ENCODE results near the gene MEIS2. TPM values are rescaled to one million over a fixed set of nuclear protein-coding genes. Genes with fewer than 3 reads are reported as not detected.

Gene MEIS2
- total RNA-seq, 1 donor: 17.7 TPM

DNA sequence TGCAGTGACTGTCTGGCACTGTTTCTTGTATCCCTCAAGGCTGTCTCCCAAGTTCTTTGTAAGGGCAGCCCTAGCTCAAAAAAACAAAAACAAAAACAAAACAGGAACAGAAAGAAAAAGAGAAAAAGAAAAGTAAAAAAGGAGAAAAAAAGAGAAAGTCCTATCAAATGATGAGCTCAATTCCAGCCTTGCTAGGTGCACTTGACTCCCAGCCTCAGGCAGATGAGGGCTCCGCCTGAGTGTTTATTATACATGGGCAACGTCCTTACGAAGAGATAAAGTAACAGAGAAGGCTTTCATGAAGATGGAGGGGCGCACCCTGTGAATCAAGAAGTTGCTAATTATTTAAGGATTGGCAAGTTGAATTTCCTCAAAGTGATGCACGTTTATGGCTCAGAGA is 175.3 kb downstream of the MEIS2 start:
- TF ChIP-seq, protein P1, sequence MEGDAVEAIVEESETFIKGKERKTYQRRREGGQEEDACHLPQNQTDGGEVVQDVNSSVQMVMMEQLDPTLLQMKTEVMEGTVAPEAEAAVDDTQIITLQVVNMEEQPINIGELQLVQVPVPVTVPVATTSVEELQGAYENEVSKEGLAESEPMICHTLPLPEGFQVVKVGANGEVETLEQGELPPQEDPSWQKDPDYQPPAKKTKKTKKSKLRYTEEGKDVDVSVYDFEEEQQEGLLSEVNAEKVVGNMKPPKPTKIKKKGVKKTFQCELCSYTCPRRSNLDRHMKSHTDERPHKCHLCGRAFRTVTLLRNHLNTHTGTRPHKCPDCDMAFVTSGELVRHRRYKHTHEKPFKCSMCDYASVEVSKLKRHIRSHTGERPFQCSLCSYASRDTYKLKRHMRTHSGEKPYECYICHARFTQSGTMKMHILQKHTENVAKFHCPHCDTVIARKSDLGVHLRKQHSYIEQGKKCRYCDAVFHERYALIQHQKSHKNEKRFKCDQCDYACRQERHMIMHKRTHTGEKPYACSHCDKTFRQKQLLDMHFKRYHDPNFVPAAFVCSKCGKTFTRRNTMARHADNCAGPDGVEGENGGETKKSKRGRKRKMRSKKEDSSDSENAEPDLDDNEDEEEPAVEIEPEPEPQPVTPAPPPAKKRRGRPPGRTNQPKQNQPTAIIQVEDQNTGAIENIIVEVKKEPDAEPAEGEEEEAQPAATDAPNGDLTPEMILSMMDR (IDR thresholded peaks at IDR 0.05; ENCODE audit: extremely low read depth, low read depth, low read length): no peak
- Histone ChIP-seq H4K20me1 (ENCODE audit: insufficient read depth, low read length) (no peaks in the 10 kb centered on the region), H2AFZ (ENCODE audit: low read length) (no peak overlapping the region), H3K36me3 (ENCODE audit: insufficient read depth, low read length) (no peaks in the 10 kb centered on the region), H3K4me2 (ENCODE audit: insufficient read depth, low read length) (no peak overlapping the region), H3K79me2 (ENCODE audit: insufficient read depth, low read length) (no peaks in the 10 kb centered on the region), H3K4me1 (ENCODE audit: insufficient read depth, low read length) (no peaks in the 10 kb centered on the region), H3K9me3 (ENCODE audit: low read depth, low read length) (no peaks in the 10 kb centered on the region), H3K27me3 (ENCODE audit: insufficient read depth, low read length) (no peaks in the 10 kb centered on the region), H3K27ac (ENCODE audit: low read depth, low read length) (no peak overlapping the region), H3K4me3 (ENCODE audit: insufficient read depth, low read length) (no peak overlapping the region)
- DNase-seq (ENCODE audit: insufficient read length, low spot score, missing footprints): no peak

DNA sequence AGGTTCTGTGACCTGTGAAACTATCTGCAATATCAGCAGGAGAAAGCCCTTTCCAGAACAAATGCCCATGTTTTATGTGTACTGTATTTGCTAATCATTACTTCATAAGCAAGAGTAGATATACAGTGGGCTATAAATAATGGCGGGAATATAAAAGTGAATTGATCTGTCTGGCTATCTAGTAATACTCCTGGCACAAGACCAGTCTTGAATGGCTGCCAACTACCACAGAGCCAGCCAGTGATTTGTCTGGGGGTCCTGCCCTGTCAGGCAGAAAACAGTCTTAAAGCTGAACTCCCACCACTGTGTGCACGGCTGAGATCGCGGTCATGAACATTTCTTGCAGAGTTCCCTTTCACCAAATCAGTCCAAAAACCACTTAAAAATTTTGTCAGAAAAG is 176.3 kb downstream of the MEIS2 start:
- no peak overlapping the region for H2AFZ ChIP-seq (ENCODE audit: low read length)
- H3K4me1 ChIP-seq (ENCODE audit: insufficient read depth, low read length): no peaks in the 10 kb centered on the region
- no peaks in the 10 kb centered on the region for H3K36me3 ChIP-seq (ENCODE audit: insufficient read depth, low read length)
- no peaks in the 10 kb centered on the region for H3K27me3 ChIP-seq (ENCODE audit: insufficient read depth, low read length)
- H3K27ac ChIP-seq (ENCODE audit: low read depth, low read length): no peak overlapping the region
- H3K79me2 ChIP-seq (ENCODE audit: insufficient read depth, low read length): no peaks in the 10 kb centered on the region
- H3K4me3 ChIP-seq (ENCODE audit: insufficient read depth, low read length): no peak overlapping the region
- H4K20me1 ChIP-seq (ENCODE audit: insufficient read depth, low read length): no peaks in the 10 kb centered on the region
- no peak for DNase-seq (ENCODE audit: insufficient read length, low spot score, missing footprints)
- TF ChIP-seq, protein P1 (IDR thresholded peaks at IDR 0.05; ENCODE audit: extremely low read depth, low read depth, low read length): no peak
- no peak overlapping the region for H3K4me2 ChIP-seq (ENCODE audit: insufficient read depth, low read length)
- no peaks in the 10 kb centered on the region for H3K9me3 ChIP-seq (ENCODE audit: low read depth, low read length)

DNA sequence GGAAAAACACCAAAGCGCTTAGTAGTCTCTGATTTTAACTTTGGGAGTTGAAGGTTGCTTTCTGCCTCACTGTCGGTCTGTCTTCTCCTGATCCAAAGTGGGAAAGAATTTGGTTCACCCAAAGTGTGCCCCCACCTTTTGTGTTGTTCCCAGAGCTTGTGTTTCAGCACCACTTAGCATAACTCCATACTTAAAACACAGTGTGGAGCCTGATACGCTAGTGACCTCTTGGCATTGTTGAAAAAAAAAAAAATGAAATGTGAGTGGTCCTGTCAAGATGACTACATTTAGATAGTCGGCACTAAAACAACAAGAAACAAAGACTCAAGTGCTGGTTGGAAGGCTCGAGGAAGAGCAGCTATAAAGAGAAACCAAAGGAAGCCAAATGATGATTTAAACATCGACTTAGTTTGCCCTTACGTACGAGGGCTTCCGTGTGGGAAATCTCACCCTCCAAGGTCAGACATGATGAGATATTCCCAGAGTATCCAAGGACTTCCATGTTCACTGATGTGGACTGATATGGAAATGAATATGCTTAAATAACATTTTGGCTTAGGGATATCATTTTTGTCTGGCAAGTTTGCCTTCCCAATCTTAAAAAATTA is 178.8 kb downstream of the MEIS2 start:
- no peaks in the 10 kb centered on the region for H3K79me2 ChIP-seq (ENCODE audit: insufficient read depth, low read length)
- no peak for DNase-seq (ENCODE audit: insufficient read length, low spot score, missing footprints)
- no peaks in the 10 kb centered on the region for H3K36me3 ChIP-seq (ENCODE audit: insufficient read depth, low read length)
- H2AFZ ChIP-seq (ENCODE audit: low read length): no peak overlapping the region
- H4K20me1 ChIP-seq (ENCODE audit: insufficient read depth, low read length): no peaks in the 10 kb centered on the region
- H3K27me3 ChIP-seq (ENCODE audit: insufficient read depth, low read length): no peaks in the 10 kb centered on the region
- no peaks in the 10 kb centered on the region for H3K9me3 ChIP-seq (ENCODE audit: low read depth, low read length)
- no peak overlapping the region for H3K4me2 ChIP-seq (ENCODE audit: insufficient read depth, low read length)
- H3K27ac ChIP-seq (ENCODE audit: low read depth, low read length): no peak overlapping the region
- no peak overlapping the region for H3K4me3 ChIP-seq (ENCODE audit: insufficient read depth, low read length)
- no peaks in the 10 kb centered on the region for H3K4me1 ChIP-seq (ENCODE audit: insufficient read depth, low read length)
- TF ChIP-seq, protein P1 (IDR thresholded peaks at IDR 0.05; ENCODE audit: extremely low read depth, low read depth, low read length): no peak

DNA sequence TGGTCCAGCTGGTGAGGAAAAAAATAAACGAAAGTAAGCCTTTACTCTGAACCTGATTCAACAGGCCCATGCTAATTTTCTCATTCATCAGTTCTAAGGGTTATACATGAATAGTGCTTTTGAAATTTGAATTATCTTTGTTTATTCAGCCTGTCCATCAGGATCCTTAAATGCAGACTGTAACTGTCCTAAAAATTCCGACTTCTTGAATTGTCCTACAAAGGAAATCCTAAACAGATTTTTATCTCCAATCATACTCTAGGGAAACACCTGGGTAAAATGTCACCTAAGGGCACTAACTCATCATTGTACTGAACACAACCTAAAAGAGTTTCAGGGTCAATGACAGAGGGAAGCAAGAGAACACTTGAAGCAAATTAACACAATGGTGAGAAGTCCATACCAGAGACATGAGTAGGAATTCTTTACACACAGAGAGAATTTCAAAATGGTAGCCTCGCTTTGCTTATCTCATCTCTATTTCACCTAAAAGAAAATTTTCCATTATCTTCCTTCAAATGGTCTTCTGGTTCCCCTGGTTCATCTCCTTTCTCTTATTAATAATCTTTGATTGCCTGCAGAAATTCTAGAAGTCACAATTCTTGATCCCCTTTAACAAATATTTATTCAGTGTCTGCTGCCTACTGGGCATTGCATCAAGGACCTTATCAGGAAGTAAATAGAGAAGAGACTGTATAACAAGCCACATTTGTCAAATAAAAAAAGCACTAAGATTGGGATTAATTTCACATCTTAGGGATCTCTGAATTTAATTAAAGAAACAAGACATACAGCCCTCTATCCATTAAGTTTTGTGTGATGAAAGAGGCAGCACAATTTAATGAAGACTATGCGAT is 182.7 kb downstream of the MEIS2 start:
- H3K79me2 ChIP-seq (ENCODE audit: insufficient read depth, low read length): no peaks in the 10 kb centered on the region
- no peak for DNase-seq (ENCODE audit: insufficient read length, low spot score, missing footprints)
- H4K20me1 ChIP-seq (ENCODE audit: insufficient read depth, low read length): no peaks in the 10 kb centered on the region

More for the DNA sequence above, 182.7 kb downstream of the MEIS2 start:
- Histone ChIP-seq H3K27ac (ENCODE audit: low read depth, low read length) (no peak overlapping the region), H3K4me2 (ENCODE audit: insufficient read depth, low read length) (no peak overlapping the region), H3K27me3 (ENCODE audit: insufficient read depth, low read length) (no peaks in the 10 kb centered on the region), H3K4me3 (ENCODE audit: insufficient read depth, low read length) (no peak overlapping the region), H2AFZ (ENCODE audit: low read length) (no peak overlapping the region), H3K9me3 (ENCODE audit: low read depth, low read length) (no peaks in the 10 kb centered on the region), H3K36me3 (ENCODE audit: insufficient read depth, low read length) (no peaks in the 10 kb centered on the region), H3K4me1 (ENCODE audit: insufficient read depth, low read length) (peaks cover 2% of the 10 kb centered on the region)
- TF ChIP-seq, protein P1 (IDR thresholded peaks at IDR 0.05; ENCODE audit: extremely low read depth, low read depth, low read length): no peak
